T-cell (primary cell): ENCODE results near the gene RPL31. TPM values are rescaled to one million over a fixed set of nuclear protein-coding genes. Genes with fewer than 3 reads are reported as not detected.

Experiments used
- ATAC-seq, 4 experiments: fragments of 200-7000 bp in 3 of 4; fragments of 150-1000 bp in 1 of 4; cut with Tn5 transposase; replicated peaks in 1 of 4; 1 replicate in 3 of 4; 2 replicates in 1 of 4; pipeline ENCODE4 v1.10.0; 2021; ENCODE audit warnings: moderate library complexity in 3 of 4, mild to moderate bottlenecking in 2 of 4, moderate number of reproducible peaks in 1 of 4
- CTCF ChIA-PET, 2 donors: fragments of 300-600 bp; sonication (Branson Sonifier 250); formaldehyde crosslinking; loops; one replicate each; lab custom pipeline; 2022; ENCODE audit warnings: antibody characterized with exemption in 2 of 2; lab: Charles Lee
- POLR2A ChIA-PET, 2 donors: fragments of 300-600 bp; sonication (Branson Sonifier 250); formaldehyde crosslinking; loops; one replicate each; lab custom pipeline; 2022; ENCODE audit warnings: antibody characterized with exemption in 2 of 2; lab: Charles Lee
- DNase-seq, 35 experiments: peaks; one replicate each; pipeline versions ENCODE4 v3.0.0 to v3.0.0-alpha.2; 2013 to 2023
- H3K27ac ChIP-seq: one replicate; pipeline ENCODE4 v1.5.1; 2013; ENCODE audit warnings: low read length
- H3K27me3 ChIP-seq, 2 experiments: replicated peaks in 1 of 2; 1 replicate in 1 of 2; 2 replicates in 1 of 2; pipeline versions ENCODE4 v1.6.1 to v1.7.0; 2013; ENCODE audit warnings: low read length in 1 of 2, mixed read lengths in 1 of 2; ENCODE audit not compliant: control insufficient read depth in 2 of 2, insufficient read depth in 2 of 2; ENCODE audit errors: extremely low read depth in 1 of 2
- H3K36me3 ChIP-seq, 2 donors: 1 replicate in 1 of 2; 2 replicates in 1 of 2; pipeline versions ENCODE4 v1.6.1 to v1.7.0; 2013; ENCODE audit warnings: low read length in 1 of 2; ENCODE audit not compliant: control insufficient read depth in 2 of 2, insufficient read depth in 1 of 2; ENCODE audit errors: extremely low read depth in 1 of 2
- H3K4me1 ChIP-seq, 2 experiments: 1 replicate in 1 of 2; 2 replicates in 1 of 2; pipeline versions ENCODE4 v1.6.1 to v1.7.0; 2013; ENCODE audit warnings: low read length in 2 of 2, mixed read lengths in 1 of 2; ENCODE audit not compliant: insufficient read depth in 2 of 2, control insufficient read depth in 1 of 2; ENCODE audit errors: extremely low read depth in 1 of 2
- H3K4me3 ChIP-seq, 2 donors: 1 replicate in 1 of 2; 2 replicates in 1 of 2; pipeline versions ENCODE4 v1.5.1 to v1.7.0; 2013; ENCODE audit warnings: mild to moderate bottlenecking in 2 of 2, low read length in 1 of 2, moderate library complexity in 1 of 2; ENCODE audit not compliant: control insufficient read depth in 1 of 2; ENCODE audit errors: extremely low read depth in 1 of 2
- H3K9me3 ChIP-seq: 2 replicates; pipeline ENCODE4 v1.7.0; 2013
- H3K27ac Mint-ChIP-seq, 2 donors: one replicate each; pipeline ENCODE4 v1.8.0; 2020 to 2021; ENCODE audit warnings: mild to moderate bottlenecking in 2 of 2, mixed read lengths in 2 of 2
- H3K27me3 Mint-ChIP-seq, 2 donors: one replicate each; pipeline ENCODE4 v1.8.0; 2021 to 2022; ENCODE audit warnings: mixed read lengths in 2 of 2
- H3K36me3 Mint-ChIP-seq: one replicate; pipeline ENCODE4 v1.8.0; 2021; ENCODE audit warnings: mixed read lengths
- H3K4me1 Mint-ChIP-seq, 3 donors: one replicate each; pipeline ENCODE4 v1.8.0; 2020 to 2022; ENCODE audit warnings: mixed read lengths in 3 of 3, mild to moderate bottlenecking in 1 of 3
- H3K4me3 Mint-ChIP-seq, 3 donors: one replicate each; pipeline ENCODE4 v1.8.0; 2020 to 2022; ENCODE audit warnings: mild to moderate bottlenecking in 3 of 3, mixed read lengths in 3 of 3, moderate library complexity in 3 of 3
- H3K9me3 Mint-ChIP-seq, 3 donors: one replicate each; pipeline ENCODE4 v1.8.0; 2020 to 2022; ENCODE audit warnings: mixed read lengths in 3 of 3
- WGBS: methylation state at CpG from one replicate; pipeline ENCODE4 v1.1.5; 2013; ENCODE audit warnings: missing lambda C conversion rate; ENCODE audit not compliant: insufficient coverage; 5-methylcytosine and 5-hydroxymethylcytosine counted together
- total RNA-seq, 35 experiments: library from RNA in 6 of 35; stranded (reverse) in 6 of 35; fragments of 120-200 nt in 1 of 35; gene quantifications; one replicate each; pipeline versions ENCODE4 v1.2.1 to v1.2.4 and lab custom pipeline; 2013 to 2026

RPL31 gene
- total RNA-seq, 5 donors from 2014 or later (not counting 1 experiment from before 2014, with no cell fraction given): 1,802 to 2,371 (median 2,279) TPM

GRCh38 chr2:100957996-100958653, 44.0 kb upstream of the RPL31 start:
- H3K4me3 Mint-ChIP-seq: no peak overlapping the region
- 85% methylated on average over 10 of the region's 16 CpGs for WGBS
- ATAC-seq: no peak

GRCh38 chr2:100959225-100959880, 42.7 kb upstream of the RPL31 start:
- peaks cover 0 to 3% of the 10 kb centered on the region in 2 experiments for H3K27me3 ChIP-seq
- Mint-ChIP-seq H3K4me1 (peaks cover 5 to 7% (median 6%) of the 10 kb centered on the region in 3 donors), H3K27me3 (peaks cover 4 to 10% of the 10 kb centered on the region in 2 donors), H3K4me3 (no peak overlapping the region), H3K27ac (peak overlapping the region in 1 of 2 donors; percentile 2), H3K36me3 (no peaks in the 10 kb centered on the region), H3K9me3 (no peaks in the 10 kb centered on the region)
- no peaks in the 10 kb centered on the region for H3K9me3 ChIP-seq
- H3K36me3 ChIP-seq: no peaks in the 10 kb centered on the region
- H3K27ac ChIP-seq: no peak overlapping the region
- 0% methylated on average over 1 of the region's 6 CpGs for WGBS
- POLR2A ChIA-PET: interaction anchor here in 1 of 2 donors (0.5 kb wide), 1 partner anchor 41 kb away, joined by 4 read pairs; no protein-coding TSS in a partner anchor
- peaks cover 4 to 9% of the 10 kb centered on the region in 2 experiments for H3K4me1 ChIP-seq
- no peak for ATAC-seq
- CTCF ChIA-PET: no interaction called here
- DNase-seq: no peak
- no peak overlapping the region for H3K4me3 ChIP-seq

More at GRCh38 chr2:100957996-100958653, 44.0 kb upstream of the RPL31 start:
- Mint-ChIP-seq H3K4me1 (peaks cover 3 to 5% (median 4%) of the 10 kb centered on the region in 3 donors), H3K27ac (no peak overlapping the region), H3K9me3 (no peaks in the 10 kb centered on the region), H3K36me3 (no peaks in the 10 kb centered on the region), H3K27me3 (peaks cover 4 to 10% of the 10 kb centered on the region in 2 donors)
- peaks cover 0 to 4% of the 10 kb centered on the region in 2 experiments for H3K4me1 ChIP-seq
- DNase-seq: no peak
- no peak overlapping the region for H3K4me3 ChIP-seq
- H3K36me3 ChIP-seq: no peaks in the 10 kb centered on the region
- ChIA-PET CTCF (interaction anchor here in 1 of 2 donors (0.6 kb wide), 1 partner anchor 15 kb away, joined by 5 read pairs; no protein-coding TSS in a partner anchor), POLR2A (no interaction called here)
- H3K27me3 ChIP-seq: peaks cover 0 to 3% of the 10 kb centered on the region in 2 experiments
- H3K27ac ChIP-seq: no peak overlapping the region
- H3K9me3 ChIP-seq: no peaks in the 10 kb centered on the region

- no peak overlapping the region for H3K27ac ChIP-seq
- Mint-ChIP-seq H3K4me1 (peaks cover 7 to 9% (median 8%) of the 10 kb centered on the region in 3 donors), H3K4me3 (no peak overlapping the region), H3K9me3 (no peaks in the 10 kb centered on the region), H3K27me3 (peaks cover 4 to 10% of the 10 kb centered on the region in 2 donors), H3K27ac (no peak overlapping the region), H3K36me3 (no peaks in the 10 kb centered on the region)
- H3K36me3 ChIP-seq: no peaks in the 10 kb centered on the region
- H3K4me1 ChIP-seq: peaks cover 4 to 9% of the 10 kb centered on the region in 2 experiments
- CTCF ChIA-PET: no interaction called here
- H3K27me3 ChIP-seq: peaks cover 0 to 3% of the 10 kb centered on the region in 2 experiments
- WGBS: 81% methylated on average over 3 of the region's 4 CpGs
- POLR2A ChIA-PET: no interaction called here
- no peaks in the 10 kb centered on the region for H3K9me3 ChIP-seq
- no peak overlapping the region for H3K4me3 ChIP-seq
- no peak for DNase-seq
- ATAC-seq: no peak
Measured at GRCh38 chr2:100960688-100961087, 41.4 kb upstream of the RPL31 start.

- no peak overlapping the region for H3K4me3 Mint-ChIP-seq
- peaks cover 7 to 9% (median 8%) of the 10 kb centered on the region in 3 donors for H3K4me1 Mint-ChIP-seq
- Histone ChIP-seq H3K9me3 (no peaks in the 10 kb centered on the region), H3K36me3 (no peaks in the 10 kb centered on the region), H3K4me1 (peaks cover 4 to 9% of the 10 kb centered on the region in 2 experiments), H3K27ac (no peak overlapping the region), H3K4me3 (no peak overlapping the region), H3K27me3 (no peaks in the 10 kb centered on the region)
- CTCF ChIA-PET: no interaction called here
- POLR2A ChIA-PET: no interaction called here
- no peaks in the 10 kb centered on the region for H3K9me3 Mint-ChIP-seq
- no peak for DNase-seq
- H3K27ac Mint-ChIP-seq: no peak overlapping the region
- H3K27me3 Mint-ChIP-seq: peaks cover 0 to 3% of the 10 kb centered on the region in 2 donors
- 93% methylated on average over 7 of the region's 12 CpGs for WGBS
- no peak for ATAC-seq
- H3K36me3 Mint-ChIP-seq: no peaks in the 10 kb centered on the region
Measured at GRCh38 chr2:100962366-100963025, 39.6 kb upstream of the RPL31 start.

- Mint-ChIP-seq H3K4me1 (peaks cover 7 to 9% (median 8%) of the 10 kb centered on the region in 3 donors), H3K27ac (no peak overlapping the region), H3K9me3 (no peaks in the 10 kb centered on the region), H3K36me3 (no peaks in the 10 kb centered on the region), H3K27me3 (peaks cover 0 to 3% of the 10 kb centered on the region in 2 donors), H3K4me3 (no peak overlapping the region)
- ChIA-PET CTCF (no interaction called here), POLR2A (no interaction called here)
- Histone ChIP-seq H3K4me3 (no peak overlapping the region), H3K36me3 (no peaks in the 10 kb centered on the region), H3K27me3 (no peaks in the 10 kb centered on the region), H3K9me3 (no peaks in the 10 kb centered on the region), H3K4me1 (peaks cover 4 to 9% of the 10 kb centered on the region in 2 experiments), H3K27ac (no peak overlapping the region)
- DNase-seq: no peak
- 80% methylated on average over 1 of the region's 4 CpGs for WGBS
- ATAC-seq: no peak
Measured at GRCh38 chr2:100963026-100963375, 39.1 kb upstream of the RPL31 start.

- Mint-ChIP-seq H3K27ac (peak overlapping the region; percentile 29 to 46), H3K36me3 (no peaks in the 10 kb centered on the region), H3K27me3 (no peaks in the 10 kb centered on the region), H3K4me3 (no peak overlapping the region), H3K4me1 (peaks cover 7 to 9% (median 8%) of the 10 kb centered on the region in 3 donors), H3K9me3 (no peaks in the 10 kb centered on the region)
- Histone ChIP-seq H3K36me3 (no peaks in the 10 kb centered on the region), H3K27ac (no peak overlapping the region), H3K9me3 (no peaks in the 10 kb centered on the region), H3K27me3 (peaks cover 0 to 3% of the 10 kb centered on the region in 2 experiments), H3K4me3 (no peak overlapping the region), H3K4me1 (peaks cover 4 to 9% of the 10 kb centered on the region in 2 experiments)
- CTCF ChIA-PET: interaction anchor here (0.6 to 0.7 kb wide), 2 partner anchors 40 to 498 kb away, joined by 4 to 5 read pairs; no protein-coding TSS in a partner anchor
- DNase-seq (peak in 18 of 35 experiments; percentile 8 to 38 (median 19)), ATAC-seq (peak; percentile 45 to 82 (median 72))
- POLR2A ChIA-PET: interaction anchor here in 1 of 2 donors (0.7 kb wide), 1 partner anchor 1622 kb away, joined by 3 read pairs; no protein-coding TSS in a partner anchor
- 50% methylated on average over 8 of the region's 12 CpGs for WGBS
Measured at GRCh38 chr2:100964222-100964621, 37.9 kb upstream of the RPL31 start.
